SK-N-SH (cell line): ENCODE data around the gene SLC22A17. TPM values are rescaled to one million over a fixed set of nuclear protein-coding genes. Genes with fewer than 3 reads are reported as not detected.

Experiments used
- CTCF ChIA-PET: fragments of 300-600, 350-600 bp; formaldehyde crosslinking; extraction: SDS; loops from one replicate; lab custom pipeline; 2021; lab: Yijun Ruan, JAX
- POLR2A ChIA-PET: fragments of 350-600 bp; sonication (Branson Sonifier 250); formaldehyde crosslinking; extraction: SDS; loops from one replicate; lab custom pipeline; 2020; ENCODE audit warnings: antibody characterized with exemption, inconsistent platforms; lab: Yijun Ruan, JAX
- DNase-seq: peaks from one replicate; pipeline ENCODE4 v3.0.0; 2012
- H2AFZ ChIP-seq: fragments of 200-600 bp; sonication (generic); 2 replicates; pipeline ENCODE4 v1.8.1; 2016; ENCODE audit warnings: antibody characterized with exemption, mild to moderate bottlenecking, low read depth
- H3F3A ChIP-seq: fragments of 200-600 bp; sonication (generic); replicated peaks from 2 replicates; pipeline ENCODE3; 2016; ENCODE audit warnings: antibody characterized with exemption, mild to moderate bottlenecking; ENCODE audit not compliant: insufficient read depth
- H3K27ac ChIP-seq, 2 experiments: fragments of 200-500 bp in 1 of 2; fragments of 200-600 bp in 1 of 2; sonication (Bioruptor generic) in 1 of 2; sonication (generic), shearing (Covaris generic) in 1 of 2; 2 replicates each; pipeline versions ENCODE4 v1.5.1 to v1.6.1; 2014 to 2016; ENCODE audit warnings: low read depth in 2 of 2, inconsistent platforms in 1 of 2, low read length in 1 of 2, mild to moderate bottlenecking in 1 of 2, mixed read lengths in 1 of 2
- H3K27me3 ChIP-seq: fragments of 200-600 bp; sonication (generic), shearing (Covaris generic); 2 replicates; pipeline ENCODE4 v1.6.1; 2016; ENCODE audit warnings: mixed run types; ENCODE audit not compliant: insufficient read depth
- H3K36me3 ChIP-seq, 2 experiments: fragments of 200-500 bp in 1 of 2; fragments of 200-600 bp in 1 of 2; sonication (Bioruptor generic) in 1 of 2; sonication (generic) in 1 of 2; replicated peaks in 1 of 2; 2 replicates each; pipeline versions ENCODE3 to v1.5.1; 2014 to 2016; ENCODE audit warnings: low read length in 1 of 2, mild to moderate bottlenecking in 1 of 2; ENCODE audit not compliant: insufficient read depth in 2 of 2, control insufficient read depth in 1 of 2
- H3K4me1 ChIP-seq, 2 experiments: fragments of 200-500 bp in 1 of 2; fragments of 200-600 bp in 1 of 2; sonication (Bioruptor generic) in 1 of 2; sonication (generic), shearing (Covaris generic) in 1 of 2; 2 replicates each; pipeline versions ENCODE4 v1.5.1 to v1.6.1; 2014 to 2016; ENCODE audit warnings: low read depth in 1 of 2, low read length in 1 of 2, mixed run types in 1 of 2; ENCODE audit not compliant: insufficient read depth in 2 of 2, control insufficient read depth in 1 of 2
- H3K4me2 ChIP-seq: fragments of 200-600 bp; sonication (generic), shearing (Covaris generic); 2 replicates; pipeline ENCODE4 v1.6.1; 2017; ENCODE audit warnings: mixed run types
- H3K4me3 ChIP-seq, 2 experiments: fragments of 200-500 bp in 1 of 2; fragments of 200-600 bp in 1 of 2; sonication (Bioruptor generic) in 1 of 2; sonication (generic), shearing (Covaris generic) in 1 of 2; 2 replicates each; pipeline versions ENCODE4 v1.5.1 to v1.8.1; 2014 to 2016; ENCODE audit warnings: low read depth in 2 of 2, inconsistent platforms in 1 of 2, low read length in 1 of 2, mild to moderate bottlenecking in 1 of 2, mixed read lengths in 1 of 2, moderate library complexity in 1 of 2
- H3K79me2 ChIP-seq: fragments of 200-600 bp; sonication (generic); 2 replicates; pipeline ENCODE4 v1.8.1; 2017; ENCODE audit warnings: mild to moderate bottlenecking; ENCODE audit not compliant: insufficient read depth
- H3K9ac ChIP-seq: fragments of 200-600 bp; sonication (generic); 2 replicates; pipeline ENCODE4 v1.6.1; 2017; ENCODE audit warnings: mixed run types
- H3K9me2 ChIP-seq: fragments of 200-600 bp; sonication (generic); 2 replicates; pipeline ENCODE4 v1.6.1; 2017; ENCODE audit warnings: mixed run types
- H3K9me3 ChIP-seq: fragments of 200-600 bp; sonication (generic); 2 replicates; pipeline ENCODE4 v1.6.1; 2017; ENCODE audit warnings: mixed run types, mild to moderate bottlenecking, moderate library complexity
- H4K20me1 ChIP-seq: fragments of 200-600 bp; sonication (generic); 2 replicates; pipeline ENCODE4 v1.6.1; 2017; ENCODE audit warnings: mild to moderate bottlenecking, mixed run types; ENCODE audit not compliant: insufficient read depth
- CHD2 ChIP-seq: fragments of 150-350 bp; IDR thresholded peaks from 2 replicates; pipeline ENCODE4 v1.6.1; 2018; ENCODE audit warnings: low read length; ENCODE audit not compliant: partially characterized antibody
- EP300 ChIP-seq, 2 experiments: IDR thresholded peaks; 2 replicates each; pipeline versions ENCODE4 v1.4.0 to v1.6.1; 2012; ENCODE audit warnings: borderline replicate concordance in 1 of 2, low read depth in 1 of 2, low read length in 1 of 2
- FOXJ3 ChIP-seq: sonication (generic); formaldehyde crosslinking; IDR thresholded peaks from 2 replicates; pipeline ENCODE4 v1.5.1; 2020; ENCODE audit warnings: mild to moderate bottlenecking, missing genetic modification reagents
- FOXM1 ChIP-seq: IDR thresholded peaks from 2 replicates; pipeline ENCODE4 v1.4.0; 2012; ENCODE audit warnings: low read depth, mild to moderate bottlenecking
- GABPA ChIP-seq: IDR thresholded peaks from 2 replicates; pipeline ENCODE4 v1.4.0; 2012; ENCODE audit warnings: low read depth, mild to moderate bottlenecking
- GATA2 ChIP-seq: sonication (generic); formaldehyde crosslinking; IDR thresholded peaks from 2 replicates; pipeline ENCODE4 v1.5.0; 2020; ENCODE audit warnings: mild to moderate bottlenecking, missing genetic modification reagents
- MXI1 ChIP-seq: IDR thresholded peaks from 2 replicates; pipeline ENCODE4 v1.6.1; 2012; ENCODE audit warnings: mild to moderate bottlenecking, low read depth, low read length, improper control_type of control experiment
- NFIC ChIP-seq: IDR thresholded peaks from 2 replicates; pipeline ENCODE4 v1.4.0; 2012; ENCODE audit warnings: borderline replicate concordance
- RXRA ChIP-seq: IDR thresholded peaks from 2 replicates; pipeline ENCODE4 v1.4.0; 2012; ENCODE audit warnings: low read depth, mild to moderate bottlenecking, borderline replicate concordance
- TAF1 ChIP-seq: IDR thresholded peaks from 2 replicates; pipeline ENCODE4 v1.6.1; 2012; ENCODE audit warnings: low read depth, mild to moderate bottlenecking, low read length, moderate library complexity, borderline replicate concordance
- TCF12 ChIP-seq: IDR thresholded peaks from 2 replicates; pipeline ENCODE4 v1.4.0; 2012
- TEAD4 ChIP-seq: IDR thresholded peaks from 2 replicates; pipeline ENCODE4 v1.4.0; 2012; ENCODE audit warnings: mild to moderate bottlenecking, borderline replicate concordance; ENCODE audit not compliant: insufficient read depth
- YY1 ChIP-seq: IDR thresholded peaks from 2 replicates; pipeline ENCODE4 v1.4.0; 2012; ENCODE audit warnings: low read depth, mild to moderate bottlenecking
- WGBS: methylation state at CpG from one replicate; pipeline ENCODE4 v1.1.6; 2017; ENCODE audit warnings: low lambda C conversion rate; 5-methylcytosine and 5-hydroxymethylcytosine counted together
- polyA plus RNA-seq, 3 experiments: library from polyadenylated mRNA; depleted of rRNA; stranded (reverse); fragments of >200 nt; gene quantifications; 2 replicates each; pipeline ENCODE4 v1.2.3, GENCODE V29; 2012
- TF ChIP-seq, protein P1 (sequence below): IDR thresholded peaks from 2 replicates; pipeline ENCODE4 v1.4.0; 2012; ENCODE audit warnings: low read depth
- TF ChIP-seq, protein P2 (sequence below): IDR thresholded peaks from 2 replicates; pipeline ENCODE4; 2012
- TF ChIP-seq, protein P3 (sequence below): IDR thresholded peaks from 2 replicates; pipeline ENCODE4 v1.6.1; 2012; ENCODE audit warnings: mild to moderate bottlenecking, low read depth, low read length, moderate library complexity

SLC22A17 gene
- polyA plus RNA-seq, 1 of the 3 experiments (the other 2 are of a cell fraction): 27.2 TPM

DNA sequence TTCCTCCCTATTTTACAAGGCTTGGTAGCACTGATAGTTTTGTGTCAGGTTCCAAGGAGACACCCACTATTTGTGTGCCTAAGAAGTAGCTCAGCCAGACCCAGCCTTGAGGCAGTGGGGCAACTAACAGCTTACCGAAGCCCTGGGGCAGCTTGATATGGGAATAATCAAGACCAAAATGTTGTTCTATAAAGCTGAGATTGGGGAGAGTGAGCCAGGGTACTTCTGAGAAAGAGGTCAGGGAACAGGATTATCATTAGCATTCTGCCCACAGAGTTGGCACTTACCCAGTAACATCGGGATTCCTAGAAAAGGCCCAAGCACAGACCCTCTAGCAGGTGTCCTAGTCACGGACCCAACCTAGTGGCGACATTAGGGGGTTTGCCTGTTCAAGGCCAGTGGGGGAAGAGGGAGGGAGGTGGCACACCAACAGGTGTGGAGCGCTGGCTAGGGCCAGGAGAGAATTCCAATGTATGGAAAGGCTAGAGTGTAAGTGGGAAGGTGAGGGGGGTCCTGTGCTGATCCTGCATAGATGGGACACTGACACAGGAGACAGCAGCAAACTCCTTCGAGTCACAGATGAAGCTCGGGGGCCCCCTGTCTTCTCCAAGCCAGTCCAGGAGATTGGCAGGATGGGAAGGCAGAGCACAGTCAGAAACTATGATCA, 54.9 kb downstream of the SLC22A17 start:
- Histone ChIP-seq H3K4me3 (no peak overlapping the region), H3K9me2 (no peaks in the 10 kb centered on the region), H3K4me1 (peaks cover 13 to 17% of the 10 kb centered on the region in 2 experiments; a peak in 3 of 4 replicates), H3K79me2 (peaks cover 6% of the 10 kb centered on the region; the same call in 1 of the 2 replicates), H3K9me3 (no peaks in the 10 kb centered on the region), H3K4me2 (no peak overlapping the region), H2AFZ (no peak overlapping the region), H3K27me3 (no peaks in the 10 kb centered on the region), H3F3A (peaks cover 16% of the 10 kb centered on the region), H3K36me3 (peaks cover 0 to 3% of the 10 kb centered on the region in 2 experiments), H4K20me1 (no peaks in the 10 kb centered on the region), H3K27ac (0 out of 4 replicates have a peak overlapping the region, but pooled peaks of 1 of the 2 experiments have one; percentile 31), H3K9ac (no peak overlapping the region)
- CTCF ChIA-PET: interaction anchor here (0.9 to 2.2 kb wide), 4 partner anchors 8 to 38 kb away, joined by 3 to 9 read pairs (median 5); no protein-coding TSS in a partner anchor
- DNase-seq: no peak
- WGBS: 94% methylated on average over 7 of the region's 7 CpGs
- POLR2A ChIA-PET: no interaction called here
- TF ChIP-seq YY1 (no peak), CHD2 (no peak), EP300 (IDR thresholded peaks at IDR 0.05; ENCODE audit: borderline replicate concordance in 1 of 2, low read depth in 1 of 2, low read length in 1 of 2) (no peak), FOXJ3 (CRISPR knock-in tag) (no peak), GATA2 (CRISPR knock-in tag) (no peak), RXRA (no peak), MXI1 (no peak), GABPA (no peak), NFIC (no peak), TCF12 (no peak), TEAD4 (no peak), TAF1 (no peak), FOXM1 (no peak)
- TF ChIP-seq, protein P1, sequence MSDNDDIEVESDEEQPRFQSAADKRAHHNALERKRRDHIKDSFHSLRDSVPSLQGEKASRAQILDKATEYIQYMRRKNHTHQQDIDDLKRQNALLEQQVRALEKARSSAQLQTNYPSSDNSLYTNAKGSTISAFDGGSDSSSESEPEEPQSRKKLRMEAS: no peak
- TF ChIP-seq, protein P2, sequence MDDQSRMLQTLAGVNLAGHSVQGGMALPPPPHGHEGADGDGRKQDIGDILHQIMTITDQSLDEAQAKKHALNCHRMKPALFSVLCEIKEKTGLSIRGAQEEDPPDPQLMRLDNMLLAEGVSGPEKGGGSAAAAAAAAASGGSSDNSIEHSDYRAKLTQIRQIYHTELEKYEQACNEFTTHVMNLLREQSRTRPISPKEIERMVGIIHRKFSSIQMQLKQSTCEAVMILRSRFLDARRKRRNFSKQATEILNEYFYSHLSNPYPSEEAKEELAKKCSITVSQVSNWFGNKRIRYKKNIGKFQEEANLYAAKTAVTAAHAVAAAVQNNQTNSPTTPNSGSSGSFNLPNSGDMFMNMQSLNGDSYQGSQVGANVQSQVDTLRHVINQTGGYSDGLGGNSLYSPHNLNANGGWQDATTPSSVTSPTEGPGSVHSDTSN: no peak
- TF ChIP-seq, protein P3, sequence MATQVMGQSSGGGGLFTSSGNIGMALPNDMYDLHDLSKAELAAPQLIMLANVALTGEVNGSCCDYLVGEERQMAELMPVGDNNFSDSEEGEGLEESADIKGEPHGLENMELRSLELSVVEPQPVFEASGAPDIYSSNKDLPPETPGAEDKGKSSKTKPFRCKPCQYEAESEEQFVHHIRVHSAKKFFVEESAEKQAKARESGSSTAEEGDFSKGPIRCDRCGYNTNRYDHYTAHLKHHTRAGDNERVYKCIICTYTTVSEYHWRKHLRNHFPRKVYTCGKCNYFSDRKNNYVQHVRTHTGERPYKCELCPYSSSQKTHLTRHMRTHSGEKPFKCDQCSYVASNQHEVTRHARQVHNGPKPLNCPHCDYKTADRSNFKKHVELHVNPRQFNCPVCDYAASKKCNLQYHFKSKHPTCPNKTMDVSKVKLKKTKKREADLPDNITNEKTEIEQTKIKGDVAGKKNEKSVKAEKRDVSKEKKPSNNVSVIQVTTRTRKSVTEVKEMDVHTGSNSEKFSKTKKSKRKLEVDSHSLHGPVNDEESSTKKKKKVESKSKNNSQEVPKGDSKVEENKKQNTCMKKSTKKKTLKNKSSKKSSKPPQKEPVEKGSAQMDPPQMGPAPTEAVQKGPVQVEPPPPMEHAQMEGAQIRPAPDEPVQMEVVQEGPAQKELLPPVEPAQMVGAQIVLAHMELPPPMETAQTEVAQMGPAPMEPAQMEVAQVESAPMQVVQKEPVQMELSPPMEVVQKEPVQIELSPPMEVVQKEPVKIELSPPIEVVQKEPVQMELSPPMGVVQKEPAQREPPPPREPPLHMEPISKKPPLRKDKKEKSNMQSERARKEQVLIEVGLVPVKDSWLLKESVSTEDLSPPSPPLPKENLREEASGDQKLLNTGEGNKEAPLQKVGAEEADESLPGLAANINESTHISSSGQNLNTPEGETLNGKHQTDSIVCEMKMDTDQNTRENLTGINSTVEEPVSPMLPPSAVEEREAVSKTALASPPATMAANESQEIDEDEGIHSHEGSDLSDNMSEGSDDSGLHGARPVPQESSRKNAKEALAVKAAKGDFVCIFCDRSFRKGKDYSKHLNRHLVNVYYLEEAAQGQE: no peak
